Measurements from ENCODE around the gene GCK. TPM values are rescaled to one million over a fixed set of nuclear protein-coding genes. Genes with fewer than 3 reads are reported as not detected.

The GCK gene
- total RNA-seq, 4 donors from 2014 or later, result 0.16 to 0.96 TPM; not detected in 2

GRCh38 chr7:44143646-44144250, 45.5 kb downstream of the GCK start:
- intact Hi-C loops (cut with DNase I; ENCODE audit: low total_unique reads) (no loop called here), in situ Hi-C loops (cut with MboI; ENCODE audit: low pct_ligation_motif_present in 1 of 4, low pct_unique_long_range_greater_than_20kb in 1 of 4, low sequenced_read_pairs in 3 of 4) (no loop called here)
- no peak for DNase-seq
- Histone ChIP-seq H3K36me3 (no peaks in the 10 kb centered on the region), H3K27me3 (peaks cover 11% of the 10 kb centered on the region), H3K4me3 (no peak overlapping the region), H3K27ac (no peak overlapping the region), H3K9me3 (no peaks in the 10 kb centered on the region), H3K4me1 (peaks cover 2 to 17% (median 9%) of the 10 kb centered on the region in 4 donors)
- TF ChIP-seq POLR2AphosphoS5 (IDR thresholded peaks at IDR 0.05), result no peak
- TF ChIP-seq CTCF (IDR thresholded peaks at IDR 0.05), result no peak
- no peak for TF ChIP-seq POLR2A (IDR thresholded peaks at IDR 0.05)
- no peak for TF ChIP-seq EP300 (IDR thresholded peaks at IDR 0.05; ENCODE audit: low read depth)
- 63 to 66% methylated on average over 2 to 6 of the region's 6 CpGs for WGBS, 2 donors (ENCODE audit: low coverage in 1 of 2)

- Histone ChIP-seq H3K4me1 (peaks cover 2 to 17% (median 9%) of the 10 kb centered on the region in 4 donors), H3K36me3 (no peaks in the 10 kb centered on the region), H3K27me3 (peaks cover 11% of the 10 kb centered on the region), H3K4me3 (no peak overlapping the region), H3K27ac (no peak overlapping the region), H3K9me3 (no peaks in the 10 kb centered on the region)
- DNase-seq, result no peak
- intact Hi-C loops (cut with DNase I; ENCODE audit: low total_unique reads) (no loop called here), in situ Hi-C loops (cut with MboI; ENCODE audit: low pct_ligation_motif_present in 1 of 4, low pct_unique_long_range_greater_than_20kb in 1 of 4, low sequenced_read_pairs in 3 of 4) (no loop called here)
- TF ChIP-seq POLR2AphosphoS5 (IDR thresholded peaks at IDR 0.05) (no peak), POLR2A (IDR thresholded peaks at IDR 0.05) (no peak), EP300 (IDR thresholded peaks at IDR 0.05; ENCODE audit: low read depth) (no peak), CTCF (IDR thresholded peaks at IDR 0.05) (no peak)
- 96% methylated on average over 4 of the region's 4 CpGs; no CpG with 5 or more reads in 1 of the 2 donors for WGBS, 2 donors (ENCODE audit: low coverage in 1 of 2)
These were observed 47.2 kb downstream of the GCK start for GRCh38 chr7:44142028-44142427.

- intact Hi-C loops (cut with DNase I; ENCODE audit: low total_unique reads), result no loop called here
- Histone ChIP-seq H3K9me3 (no peaks in the 10 kb centered on the region), H3K27ac (no peak within 1 kb of the TSS), H3K4me1 (peaks cover 2 to 13% (median 7%) of the 10 kb centered on the region in 4 donors), H3K4me3 (no peak within 1 kb of the TSS), H3K27me3 (peaks cover 11% of the 10 kb centered on the region), H3K36me3 (no peaks in the 10 kb centered on the region)
- no peak for TF ChIP-seq EP300 (IDR thresholded peaks at IDR 0.05; ENCODE audit: low read depth)
- TF ChIP-seq POLR2AphosphoS5 (IDR thresholded peaks at IDR 0.05), result no peak
- TF ChIP-seq CTCF (IDR thresholded peaks at IDR 0.05), result no peak
- no peak for TF ChIP-seq POLR2A (IDR thresholded peaks at IDR 0.05)
- DNase-seq, result no peak
- in situ Hi-C loops (cut with MboI; ENCODE audit: low pct_ligation_motif_present in 1 of 4, low pct_unique_long_range_greater_than_20kb in 1 of 4, low sequenced_read_pairs in 3 of 4), result no loop called here
- 70% methylated on average over 6 of the region's 6 CpGs; no CpG with 5 or more reads in 1 of the 2 donors for WGBS, 2 donors (ENCODE audit: low coverage in 1 of 2)
These were observed 47.9 kb downstream of the GCK start, which contains the start of gene MYL7 for GRCh38 chr7:44141221-44141850. Gene MYL7 (minus strand): TSS chr7:44141332. CDS start chr7:44141305, 27 bp downstream.

GRCh38 chr7:44140341-44140740, 48.9 kb downstream of the GCK start:
- in situ Hi-C loops (cut with MboI; ENCODE audit: low pct_ligation_motif_present in 1 of 4, low pct_unique_long_range_greater_than_20kb in 1 of 4, low sequenced_read_pairs in 3 of 4) (no loop called here), intact Hi-C loops (cut with DNase I; ENCODE audit: low total_unique reads) (no loop called here)
- TF ChIP-seq POLR2AphosphoS5 (IDR thresholded peaks at IDR 0.05) (no peak), POLR2A (IDR thresholded peaks at IDR 0.05) (no peak), CTCF (IDR thresholded peaks at IDR 0.05) (no peak), EP300 (IDR thresholded peaks at IDR 0.05; ENCODE audit: low read depth) (no peak)
- Histone ChIP-seq H3K27me3 (peaks cover 4% of the 10 kb centered on the region), H3K9me3 (no peaks in the 10 kb centered on the region), H3K27ac (no peak overlapping the region), H3K36me3 (no peaks in the 10 kb centered on the region), H3K4me3 (no peak overlapping the region), H3K4me1 (peaks cover 0 to 3% (median under 1%) of the 10 kb centered on the region in 4 donors)
- no peak for DNase-seq
- WGBS, 2 donors (ENCODE audit: low coverage in 1 of 2), result 80% methylated on average over 10 of the region's 10 CpGs; no CpG with 5 or more reads in 1 of the 2 donors
